GM18868 (cell line): ENCODE results near the gene ADGRG3.

Source experiments
- ATAC-seq: cut with Tn5 transposase; IDR thresholded peaks from one replicate; pipeline ENCODE4 v1.9.1; 2021; ENCODE audit warnings: mild to moderate bottlenecking, moderate library complexity; ENCODE audit not compliant: unreplicated experiment

ADGRG3 gene

DNA sequence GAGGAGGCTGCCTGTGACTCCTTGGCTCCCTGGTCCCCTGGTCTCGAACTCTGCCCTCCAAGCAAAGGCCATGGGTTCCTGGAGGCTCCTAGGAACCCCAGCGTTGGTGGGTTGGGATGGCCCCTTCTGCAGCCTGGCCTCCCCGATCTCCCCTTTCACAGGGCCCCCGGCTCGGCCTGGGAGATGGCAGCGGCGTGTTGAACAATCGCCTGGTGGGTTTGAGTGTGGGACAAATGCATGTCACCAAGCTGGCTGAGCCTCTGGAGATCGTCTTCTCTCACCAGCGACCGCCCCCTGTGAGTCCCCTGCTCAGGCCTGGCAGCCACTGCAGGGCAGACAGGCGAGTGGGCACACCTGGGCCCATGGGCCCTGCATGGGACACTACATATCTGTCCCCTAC is 10.9 kb downstream of the ADGRG3 start:
- ATAC-seq, result no peak

DNA sequence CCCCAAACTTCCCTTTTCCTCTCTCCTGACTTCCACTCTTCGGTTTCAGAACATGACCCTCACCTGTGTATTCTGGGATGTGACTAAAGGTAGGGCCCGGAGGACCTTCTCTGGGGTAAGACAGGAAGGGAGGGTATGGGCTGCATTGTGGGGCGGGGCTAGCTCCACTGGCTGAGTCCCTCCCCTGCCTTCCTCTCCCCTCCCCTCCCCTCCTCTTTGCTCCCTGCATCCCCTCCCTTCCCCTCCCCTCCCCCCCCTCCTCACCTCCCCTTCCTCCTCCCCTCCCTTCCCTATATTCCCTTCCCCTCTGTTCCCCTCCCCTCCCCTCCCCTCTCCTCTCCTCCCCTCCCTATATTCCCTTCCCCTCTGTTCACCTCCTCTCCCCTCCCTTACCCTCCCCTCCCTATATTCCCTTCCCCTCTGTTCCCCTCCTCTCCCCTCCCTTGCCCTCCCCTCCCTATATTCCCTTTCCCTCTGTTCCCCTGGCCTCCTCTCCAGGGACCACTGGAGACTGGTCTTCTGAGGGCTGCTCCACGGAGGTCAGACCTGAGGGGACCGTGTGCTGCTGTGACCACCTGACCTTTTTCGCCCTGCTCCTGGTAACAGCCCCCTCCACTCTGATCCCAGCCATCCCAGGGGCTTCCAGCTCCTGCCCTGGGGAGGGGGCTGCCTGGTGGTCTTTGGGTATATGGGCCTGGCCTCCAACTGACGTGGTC is 11.8 kb downstream of the ADGRG3 start:
- no peak for ATAC-seq

DNA sequence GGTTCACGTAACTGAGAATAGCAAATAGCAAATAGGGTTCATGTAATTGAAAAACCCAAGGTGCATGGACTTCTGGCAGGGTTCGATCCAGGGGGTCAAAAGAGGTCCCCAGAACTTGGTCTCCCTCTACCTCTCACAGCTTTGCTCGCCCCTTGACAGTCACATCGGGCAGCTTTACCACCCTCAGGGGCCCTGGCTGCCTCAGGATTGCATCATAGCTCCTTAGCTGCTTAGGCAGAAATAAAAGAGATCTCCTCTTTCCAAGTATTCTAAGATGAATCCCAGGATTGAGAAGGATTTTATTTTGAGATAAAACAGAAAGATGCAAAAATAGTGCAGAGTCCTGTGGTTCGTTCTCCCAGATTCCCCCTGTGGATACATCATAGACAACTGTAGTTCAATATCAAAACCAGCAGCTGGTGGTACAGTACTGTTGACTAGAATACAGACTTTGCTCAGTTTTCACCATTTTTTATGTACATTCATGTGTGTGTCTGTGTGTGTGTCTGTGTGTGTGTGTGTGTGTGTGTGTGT is 12.8 kb downstream of the ADGRG3 start:
- no peak for ATAC-seq

DNA sequence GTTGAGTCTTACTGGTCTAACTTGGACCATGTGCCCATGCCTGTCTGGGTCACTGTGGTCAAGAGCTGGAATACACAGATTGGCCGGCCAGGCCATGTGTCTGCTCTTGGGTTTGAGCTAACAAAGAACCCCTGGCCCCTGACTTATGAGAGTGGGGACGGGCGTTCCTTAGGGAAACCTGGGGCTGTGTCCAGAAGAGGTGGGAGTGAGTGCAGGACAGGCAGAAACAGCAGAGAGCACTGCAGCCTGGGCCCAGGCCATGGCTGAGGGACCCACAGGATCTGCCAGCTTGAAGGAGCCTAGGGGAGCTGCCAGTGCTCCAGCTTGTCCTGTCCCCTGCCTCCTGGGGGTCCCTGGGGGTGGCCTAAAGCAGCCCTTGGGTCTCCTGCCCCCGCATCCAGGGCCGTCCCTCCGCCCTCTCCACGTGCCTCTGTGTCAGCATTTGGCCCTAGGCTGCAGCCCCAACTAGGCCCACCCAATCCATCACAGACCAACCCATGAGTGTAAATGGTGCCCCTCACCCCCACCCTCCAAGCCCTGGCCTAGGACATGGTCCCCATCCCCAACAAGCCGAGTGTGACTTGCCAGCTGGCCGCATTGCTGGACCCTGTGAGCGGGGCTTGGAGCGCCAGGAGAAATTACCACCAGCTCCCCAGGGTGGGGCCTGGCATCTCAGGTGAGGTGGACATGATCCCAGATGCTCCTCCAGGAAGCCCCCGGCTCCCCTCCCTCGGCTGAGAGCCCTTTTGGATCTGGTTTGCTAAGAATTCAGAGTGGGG is 14.0 kb downstream of the ADGRG3 start:
- no peak for ATAC-seq

DNA sequence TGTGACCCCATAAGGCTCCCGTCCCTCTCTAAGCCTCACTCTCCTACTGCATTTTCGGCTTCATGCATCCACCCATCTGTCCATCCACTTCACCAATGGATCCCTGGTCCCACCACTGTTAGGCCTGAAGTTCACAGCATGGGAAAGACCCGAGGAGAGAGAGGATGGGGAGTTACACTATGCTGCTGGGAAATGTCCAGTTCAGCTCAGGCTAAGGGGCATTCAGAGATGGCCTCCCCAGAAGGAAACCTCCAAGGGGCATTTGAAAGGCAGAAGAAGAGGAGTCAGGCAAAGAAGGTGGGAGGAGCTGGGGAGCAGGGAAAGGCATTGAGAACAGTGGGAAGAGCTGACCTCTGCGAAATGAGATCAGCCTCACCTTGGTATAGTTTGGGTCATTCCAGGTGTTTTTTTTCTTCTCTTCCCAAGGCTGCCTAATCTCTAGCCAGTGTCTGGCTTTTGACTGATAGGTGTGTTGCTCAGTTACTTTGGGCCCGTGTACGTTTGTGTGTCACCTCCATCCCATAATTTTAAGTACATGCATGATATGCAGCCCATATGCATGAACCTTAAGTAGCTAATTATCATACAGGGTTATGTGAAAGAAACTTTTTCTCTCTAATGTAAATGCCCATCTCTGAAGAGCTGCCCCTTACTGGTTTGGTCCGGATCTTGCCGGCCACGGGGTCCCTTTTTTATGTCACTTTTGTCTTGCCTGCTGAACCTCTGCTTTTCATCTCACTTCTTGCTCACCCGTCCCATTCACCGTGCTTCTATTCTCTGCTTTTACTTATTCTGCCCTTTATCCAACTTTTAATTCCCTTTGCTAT is 14.9 kb downstream of the ADGRG3 start:
- ATAC-seq, result no peak

DNA sequence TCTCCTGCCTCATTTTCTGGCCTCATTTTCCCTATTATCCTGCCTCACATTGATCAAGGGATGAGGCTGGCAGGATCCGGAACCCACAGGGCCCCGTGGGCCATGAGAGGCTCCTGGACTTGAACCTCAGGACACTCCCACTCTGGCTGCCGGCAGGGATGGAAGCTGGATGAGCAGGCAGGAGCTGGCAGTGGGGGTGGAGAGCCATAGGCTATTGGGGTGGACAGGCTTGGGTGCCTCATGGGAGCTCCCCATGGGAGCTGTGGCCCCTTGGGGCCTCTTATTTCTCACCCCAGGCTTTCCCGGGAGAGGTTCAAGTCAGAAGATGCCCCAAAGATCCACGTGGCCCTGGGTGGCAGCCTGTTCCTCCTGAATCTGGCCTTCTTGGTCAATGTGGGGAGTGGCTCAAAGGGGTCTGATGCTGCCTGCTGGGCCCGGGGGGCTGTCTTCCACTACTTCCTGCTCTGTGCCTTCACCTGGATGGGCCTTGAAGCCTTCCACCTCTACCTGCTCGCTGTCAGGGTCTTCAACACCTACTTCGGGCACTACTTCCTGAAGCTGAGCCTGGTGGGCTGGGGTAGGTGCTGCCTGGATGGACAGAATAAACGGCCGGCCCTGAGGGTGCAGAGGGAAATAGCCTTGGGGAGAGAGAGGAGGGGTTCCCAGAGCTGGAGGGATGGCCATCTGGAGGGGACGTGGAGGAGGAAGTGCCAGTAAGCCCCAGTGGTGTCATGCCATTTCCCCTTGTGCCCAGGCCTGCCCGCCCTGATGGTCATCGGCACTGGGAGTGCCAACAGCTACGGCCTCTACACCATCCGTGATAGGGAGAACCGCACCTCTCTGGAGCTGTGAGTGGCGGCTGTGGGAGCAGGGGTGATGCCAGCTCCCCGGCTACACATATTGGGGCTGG is 15.8 kb downstream of the ADGRG3 start:
- no peak for ATAC-seq

DNA sequence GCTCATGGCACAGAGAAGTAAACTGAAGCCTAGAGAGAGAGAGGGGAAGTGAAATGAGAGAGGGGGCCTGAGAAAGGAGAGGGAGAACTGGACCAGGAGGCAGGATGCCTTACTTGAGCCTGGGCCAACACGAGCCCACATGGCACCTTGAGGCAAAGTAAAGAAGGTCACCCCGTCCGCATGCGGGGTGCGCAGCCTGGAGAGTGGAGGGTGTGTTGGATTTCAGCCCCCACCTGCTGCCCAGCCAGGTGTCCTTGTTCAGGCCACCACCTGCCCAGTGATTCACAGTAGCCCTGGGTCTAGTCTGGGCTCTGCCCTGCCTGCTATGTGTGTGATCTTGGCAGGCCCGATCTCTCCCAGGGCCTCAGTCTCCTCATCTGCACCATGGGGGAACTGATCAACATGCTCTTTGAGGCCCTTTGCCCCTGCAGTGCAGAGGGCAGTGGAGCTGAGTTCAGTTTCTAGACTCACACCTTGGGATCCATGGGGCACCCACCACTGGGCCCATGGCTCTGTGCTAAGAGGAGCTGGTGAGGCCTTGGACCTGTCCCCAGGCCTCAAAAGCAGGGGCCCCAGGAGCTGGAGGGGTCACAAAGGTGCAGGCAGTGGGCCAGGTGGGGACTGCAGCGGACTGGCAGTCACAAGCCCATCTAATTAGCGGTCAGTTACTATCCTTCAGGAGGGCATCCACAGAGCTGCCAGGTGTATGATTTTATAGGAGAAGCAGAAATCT is 16.7 kb downstream of the ADGRG3 start:
- ATAC-seq, result no peak

DNA sequence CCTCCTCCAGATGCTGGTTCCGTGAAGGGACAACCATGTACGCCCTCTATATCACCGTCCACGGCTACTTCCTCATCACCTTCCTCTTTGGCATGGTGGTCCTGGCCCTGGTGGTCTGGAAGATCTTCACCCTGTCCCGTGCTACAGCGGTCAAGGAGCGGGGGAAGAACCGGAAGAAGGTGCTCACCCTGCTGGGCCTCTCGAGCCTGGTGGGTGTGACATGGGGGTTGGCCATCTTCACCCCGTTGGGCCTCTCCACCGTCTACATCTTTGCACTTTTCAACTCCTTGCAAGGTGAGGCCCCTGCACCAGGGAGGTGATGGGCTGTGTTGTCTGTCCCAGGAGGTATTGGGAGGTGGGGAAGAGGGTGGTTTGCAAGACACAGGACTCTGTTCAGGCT is 17.5 kb downstream of the ADGRG3 start:
- ATAC-seq, result no peak

DNA sequence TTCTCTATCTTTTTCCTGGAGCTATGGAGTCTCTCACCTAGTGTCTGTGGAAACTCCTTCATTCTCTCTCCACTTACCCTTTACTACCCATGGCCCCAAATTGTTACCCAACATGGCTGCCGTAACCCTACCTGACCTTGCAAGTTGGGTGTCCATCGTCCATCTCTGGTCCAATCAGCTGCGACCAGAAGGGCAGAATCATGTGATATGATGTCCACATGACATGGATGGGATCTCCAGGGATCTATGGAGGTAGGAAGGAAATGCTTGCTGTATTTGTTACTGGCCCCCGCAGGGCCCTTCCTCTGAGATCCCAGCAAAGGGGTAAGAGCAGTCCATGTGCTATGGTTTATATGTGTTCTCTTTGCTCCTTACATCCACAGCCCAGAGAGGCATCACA is 18.5 kb downstream of the ADGRG3 start:
- ATAC-seq, result no peak

DNA sequence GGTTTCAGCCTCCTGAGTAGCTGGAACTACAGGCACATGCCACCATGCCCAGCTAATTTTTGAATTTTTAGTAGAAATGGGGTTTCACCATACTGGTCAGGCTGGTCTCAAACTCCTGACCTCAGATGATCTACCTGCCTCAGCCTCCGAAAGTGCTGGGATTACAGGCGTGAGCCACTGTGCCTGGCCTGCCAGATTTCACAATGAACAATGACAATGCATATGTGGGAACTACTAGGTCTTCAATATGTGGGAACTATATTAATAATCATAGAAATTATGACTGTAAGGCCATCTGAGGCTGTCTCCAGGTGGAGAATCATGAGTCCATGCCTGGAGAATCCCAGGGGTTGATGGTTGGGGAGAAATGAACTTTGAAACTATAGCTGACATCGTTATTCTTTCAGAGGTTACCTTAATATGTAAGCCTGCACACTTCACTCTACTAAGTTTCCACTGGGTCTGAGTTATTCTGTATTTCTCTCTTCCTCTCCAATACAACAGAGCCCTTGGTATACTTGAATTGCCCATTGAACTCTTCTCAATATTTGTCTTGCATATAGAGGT is 19.3 kb downstream of the ADGRG3 start:
- no peak for ATAC-seq

DNA sequence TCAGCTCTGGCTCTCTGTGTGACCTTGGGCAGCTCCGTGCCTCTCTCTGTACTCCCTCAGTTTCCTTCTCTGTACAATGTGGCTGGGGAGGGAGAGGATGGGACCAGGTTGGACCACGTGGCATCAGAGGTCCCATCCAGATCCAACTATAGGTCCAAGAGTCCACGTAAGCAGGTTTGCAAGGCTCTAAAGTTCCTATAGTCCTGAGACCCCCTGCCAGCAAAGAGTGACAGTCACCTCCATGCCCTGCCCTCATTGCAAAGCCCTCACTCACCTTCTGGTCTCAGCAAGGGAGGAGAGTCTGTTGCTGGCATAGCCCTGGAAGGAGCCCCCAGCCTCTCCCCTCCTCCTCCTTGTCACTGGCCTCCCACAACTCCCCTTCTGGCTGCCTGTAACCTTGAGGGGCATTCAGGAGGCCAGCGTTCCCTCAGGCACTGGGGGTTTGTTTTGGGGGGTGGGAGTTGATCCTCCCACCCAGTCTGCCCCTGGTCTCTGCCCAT is 20.4 kb downstream of the ADGRG3 start:
- no peak for ATAC-seq

DNA sequence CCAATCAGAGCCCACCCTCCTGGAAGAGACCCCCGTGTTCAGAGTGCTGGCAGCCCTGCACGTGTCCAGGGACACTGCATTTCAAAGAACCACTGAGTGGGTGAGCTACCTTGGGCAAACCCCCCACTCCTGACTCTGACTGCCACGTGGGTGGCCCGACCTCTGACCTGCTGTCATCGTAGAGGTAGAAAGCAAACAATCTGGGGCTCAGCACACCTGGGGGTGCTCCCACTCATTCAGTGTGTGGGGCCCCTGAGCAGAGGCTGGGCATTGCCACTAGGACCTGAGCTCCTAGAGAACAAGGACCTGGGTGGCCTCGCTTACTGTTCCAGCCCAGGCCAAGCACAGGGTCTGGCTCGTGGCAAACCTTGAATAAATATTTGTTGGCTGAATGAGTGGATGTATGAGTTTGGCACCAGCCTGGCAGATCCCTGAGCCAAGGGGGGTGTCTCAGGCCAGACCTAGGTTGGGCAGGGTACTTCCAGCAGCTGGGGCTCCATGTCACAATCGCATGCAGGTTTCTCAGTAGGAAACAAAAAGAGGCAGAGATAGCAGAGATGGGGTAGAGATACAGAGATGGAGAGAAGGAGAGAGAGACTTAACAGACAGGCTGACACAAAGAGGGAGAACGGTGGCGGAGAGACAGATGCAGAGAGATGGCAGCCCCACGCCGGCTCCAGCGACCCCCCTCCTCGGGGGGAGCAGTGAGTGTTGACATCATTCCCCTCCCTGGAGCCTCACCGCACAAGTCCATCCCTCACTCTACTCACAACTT is 21.1 kb downstream of the ADGRG3 start:
- ATAC-seq, result no peak

DNA sequence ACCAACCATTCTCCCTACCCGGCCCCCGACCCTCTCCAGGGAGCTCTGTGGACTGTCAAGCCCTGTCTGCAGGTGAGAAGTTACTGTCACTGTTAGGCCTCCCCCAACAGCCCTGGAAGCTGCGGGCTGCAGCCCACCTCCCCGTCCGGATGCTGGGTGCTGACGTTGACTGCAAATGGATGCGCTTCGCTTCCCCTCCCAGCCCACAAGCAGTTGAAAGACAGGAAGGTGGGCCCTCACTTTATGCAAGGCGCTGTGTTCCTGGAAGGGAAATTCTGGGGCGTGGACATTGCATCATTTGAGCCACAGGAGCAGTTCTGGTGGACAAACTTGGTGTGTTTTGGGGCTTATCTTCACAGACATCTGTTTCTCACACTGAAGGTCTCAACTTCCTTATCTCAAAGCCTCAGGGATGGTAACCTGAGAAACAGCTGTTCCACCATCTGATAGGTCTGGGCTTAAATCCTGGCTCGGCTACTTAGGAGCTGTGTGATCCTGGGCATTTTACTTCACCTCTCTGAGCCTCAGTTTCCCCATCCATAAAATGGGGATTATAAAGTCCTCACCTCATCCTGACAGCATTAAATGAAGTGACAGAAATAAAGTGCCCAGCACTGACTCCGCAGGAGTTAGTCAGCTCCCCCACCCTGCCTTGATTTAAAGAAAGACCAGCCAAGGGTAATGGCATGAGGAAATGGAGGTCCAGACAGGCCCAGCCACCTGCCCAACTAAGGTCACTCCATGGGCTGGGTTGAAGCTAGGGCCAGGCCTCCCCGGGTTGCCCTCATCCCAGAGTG is 21.9 kb downstream of the ADGRG3 start:
- ATAC-seq, result peak; percentile 81

DNA sequence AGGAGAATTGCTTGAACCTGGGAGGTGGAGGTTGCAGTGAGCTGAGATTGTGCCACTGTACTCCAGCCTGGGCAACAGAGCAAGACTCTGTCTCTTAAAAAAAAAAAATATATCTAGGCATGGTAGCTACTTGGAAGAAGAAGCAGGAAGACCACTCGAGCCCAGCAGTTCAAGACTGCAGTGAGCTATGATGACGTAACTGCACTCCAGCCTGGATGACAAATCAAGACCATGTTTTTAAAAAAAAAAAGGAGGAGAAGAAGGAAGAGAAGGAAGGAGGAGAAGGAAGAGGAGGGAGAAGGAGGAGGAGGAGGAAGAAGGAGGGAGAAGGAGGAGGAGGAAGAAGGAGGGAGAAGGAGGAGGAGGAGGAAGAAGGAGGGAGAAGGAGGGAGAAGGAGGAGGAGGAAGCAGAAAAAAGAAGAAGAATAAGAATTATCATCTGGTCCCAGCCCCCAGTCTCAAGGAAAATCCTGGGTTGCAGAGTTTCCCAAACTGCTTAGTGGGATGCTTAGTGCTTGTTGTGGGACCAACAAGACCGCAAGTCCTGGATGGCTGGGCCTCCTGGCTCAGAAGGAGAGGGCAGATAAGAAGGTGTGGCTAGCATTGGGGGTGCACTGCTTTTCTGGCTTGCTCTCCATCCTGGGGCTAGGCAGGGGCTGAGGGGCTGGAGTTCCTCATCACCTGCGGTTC is 22.8 kb downstream of the ADGRG3 start:
- no peak for ATAC-seq

DNA sequence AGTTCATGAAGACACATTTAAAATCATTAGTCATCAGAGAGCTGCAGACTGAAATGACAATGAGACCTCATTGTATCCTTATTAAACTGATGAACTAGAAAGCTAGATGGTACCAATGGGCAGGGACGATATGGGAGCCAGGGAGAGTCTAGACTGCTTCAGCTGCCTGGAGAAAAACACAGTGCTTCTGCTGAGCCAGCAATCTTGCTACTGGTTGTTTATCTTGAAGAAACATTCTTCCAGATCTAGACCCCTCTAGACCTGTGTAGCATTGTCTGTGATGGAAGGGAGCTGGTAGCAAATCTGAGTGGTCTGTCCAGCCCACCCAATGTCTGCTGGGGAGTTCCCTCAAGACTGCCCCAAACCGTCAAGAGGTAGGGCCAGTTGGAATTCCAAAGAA is 24.5 kb downstream of the ADGRG3 start:
- ATAC-seq, result no peak

DNA sequence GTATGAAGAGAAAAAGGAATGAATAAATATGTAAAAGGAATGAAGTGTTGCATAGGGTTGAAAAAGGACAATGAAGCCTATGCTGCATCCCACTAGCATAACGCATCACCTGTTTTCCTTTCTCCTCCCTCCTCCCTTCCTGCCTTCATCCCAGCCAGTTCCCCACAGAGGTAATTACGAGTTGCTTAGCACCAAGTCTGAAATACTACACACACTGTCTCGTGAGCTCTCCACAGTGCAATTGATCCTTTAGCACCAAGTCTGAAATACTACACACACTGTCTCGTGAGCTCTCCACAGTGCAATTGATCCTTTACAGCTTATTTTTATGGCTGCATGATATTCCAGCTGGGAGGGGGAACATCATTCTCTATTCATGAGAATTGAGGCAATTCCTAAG is 25.4 kb downstream of the ADGRG3 start:
- no peak for ATAC-seq

DNA sequence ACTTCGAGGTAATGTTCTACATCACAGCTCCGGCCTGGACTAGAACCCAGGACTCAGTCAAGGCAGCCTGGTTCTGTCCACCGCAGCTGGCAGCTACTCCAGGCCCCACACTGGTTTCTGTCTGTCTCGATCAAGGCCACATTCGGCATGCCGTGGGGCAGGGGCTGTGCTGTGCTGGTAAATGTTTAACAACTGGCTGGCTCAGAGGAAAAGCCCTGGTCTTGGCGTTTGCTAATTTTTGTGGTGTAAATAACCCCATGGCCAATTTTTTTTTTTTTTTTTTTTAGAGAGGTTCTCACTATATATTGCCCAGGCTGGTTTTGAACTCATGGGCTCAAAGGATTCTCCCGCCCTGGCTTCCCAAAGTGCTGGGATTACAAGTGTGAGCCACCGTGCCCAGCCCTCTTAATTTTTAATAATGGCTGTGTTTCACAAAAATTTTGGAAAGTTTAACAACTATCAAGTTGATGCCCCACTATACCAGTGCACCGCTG is 26.2 kb downstream of the ADGRG3 start:
- ATAC-seq, result no peak
